Stimulated activated CD4-positive, alpha-beta T cell treated with anti-CD3 and anti-CD28 coated beads, TNF-alpha, amount 100 ng/mL, for 4 hours (primary cell): ENCODE data around the gene CELA1.

ENCODE experiments used
- DNase-seq, 3 experiments: peaks; one replicate each; pipeline ENCODE4 v3.0.0-alpha.2; 2020; ENCODE audit warnings: low read depth in 3 of 3

Gene CELA1

DNA sequence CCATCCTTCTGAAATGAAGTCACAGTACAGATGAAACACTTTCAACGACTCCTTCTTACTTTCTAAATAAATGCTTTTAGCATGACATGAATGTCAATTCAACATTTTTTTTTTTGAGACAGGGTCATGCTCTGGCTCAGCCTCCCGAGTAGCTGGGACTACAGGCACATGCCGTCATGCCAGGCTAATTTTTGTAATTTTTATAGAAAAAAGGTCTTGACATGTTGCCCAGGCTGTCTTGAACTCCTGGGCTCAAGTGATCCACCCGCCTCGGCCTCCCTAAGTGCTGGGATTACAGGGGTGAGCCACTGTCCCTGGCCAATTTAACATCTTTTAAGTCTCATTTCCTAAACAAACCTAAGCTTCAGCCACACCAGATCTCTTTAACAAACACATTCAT, 28.4 kb upstream of the CELA1 start:
- DNase-seq, result no peak

DNA sequence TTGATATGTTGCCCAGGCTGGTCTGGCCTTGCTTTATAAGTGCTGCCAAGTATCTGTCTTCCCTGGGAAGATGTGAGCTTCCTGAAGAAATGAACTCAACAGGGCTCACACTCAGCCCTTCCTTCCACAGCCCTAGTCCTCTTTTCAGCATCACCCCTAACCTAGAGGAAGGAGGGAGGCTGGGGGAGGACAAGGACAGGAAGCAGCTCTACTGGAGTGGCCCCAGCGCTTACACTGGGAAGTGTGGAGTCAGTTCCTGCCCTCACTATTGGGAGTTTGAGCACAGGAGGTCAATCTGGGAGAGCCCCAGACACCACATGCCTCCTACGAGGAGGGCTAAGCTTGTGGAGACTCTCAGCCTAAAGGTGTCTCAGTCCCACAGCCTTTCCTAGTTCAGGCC, 27.9 kb upstream of the CELA1 start:
- DNase-seq, result no peak

DNA sequence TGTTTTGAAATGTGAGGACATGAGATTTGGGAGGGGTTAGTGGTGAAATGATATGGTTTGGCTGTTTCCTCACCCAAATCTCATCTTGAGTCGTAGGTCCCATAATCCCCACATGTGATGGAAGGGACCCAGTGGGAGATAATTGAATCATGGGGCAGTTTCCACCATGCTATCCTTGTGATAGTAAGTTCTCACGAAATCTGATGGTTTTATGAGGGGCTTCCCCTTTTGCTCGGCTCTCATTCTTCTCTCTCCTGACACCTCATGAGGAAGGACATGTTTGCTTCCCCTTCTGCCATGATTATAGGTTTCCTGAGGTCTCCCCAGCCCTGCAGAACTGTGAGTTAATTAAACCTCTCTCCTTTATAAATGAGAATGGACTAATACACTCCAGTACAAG, 26.7 kb upstream of the CELA1 start:
- no peak for DNase-seq

DNA sequence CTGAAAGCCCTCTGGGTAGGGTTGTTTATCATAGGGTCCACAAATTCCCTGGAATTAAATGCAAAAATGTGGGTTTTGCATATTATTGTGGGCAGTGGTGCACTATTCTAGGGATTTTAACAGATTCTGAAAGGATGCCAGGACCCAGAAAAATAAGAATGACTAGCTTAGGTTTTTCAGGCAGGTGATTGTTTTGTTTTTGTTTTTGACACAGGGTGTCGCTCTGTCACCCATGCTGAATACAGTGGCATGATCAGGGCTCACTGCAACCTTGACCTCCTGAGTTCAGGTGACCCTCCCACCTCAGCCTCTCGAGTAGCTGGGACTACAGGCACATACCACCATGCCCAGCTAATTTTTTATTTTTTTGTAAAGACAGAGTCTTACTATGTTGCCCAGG, 25.5 kb upstream of the CELA1 start:
- DNase-seq, result no peak

DNA sequence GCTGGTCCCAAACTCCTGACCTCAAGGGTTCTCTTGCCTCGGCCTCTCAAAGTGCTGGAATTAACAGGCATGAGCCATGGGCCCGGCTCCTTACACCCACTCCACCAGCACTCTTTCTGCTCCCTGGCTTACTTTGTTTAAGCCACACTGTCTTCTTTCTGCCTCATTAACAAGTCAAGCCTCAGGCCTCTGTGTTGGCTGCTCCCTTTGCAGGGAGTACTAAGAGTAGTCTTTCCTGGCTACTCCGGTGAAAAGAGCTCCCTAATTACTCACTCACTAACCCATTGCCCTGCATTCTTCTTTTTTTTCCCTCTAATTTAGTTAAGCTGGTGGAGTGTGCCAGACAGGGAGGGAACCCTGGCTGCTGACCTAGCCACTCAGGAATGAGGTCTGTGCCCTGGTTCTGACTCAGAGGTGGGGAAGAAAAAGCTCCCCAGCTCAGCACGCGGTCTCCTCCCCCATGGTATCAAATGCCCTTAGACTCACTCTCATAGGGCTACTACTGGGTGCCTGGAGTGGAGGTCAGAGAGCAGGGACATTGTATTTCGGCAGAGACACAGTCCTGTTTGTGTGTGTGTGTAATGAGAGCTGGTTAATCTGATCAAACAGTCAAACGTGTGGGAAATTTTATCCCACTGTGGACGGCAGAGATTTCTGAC, 24.9 kb upstream of the CELA1 start:
- DNase-seq, result no peak

DNA sequence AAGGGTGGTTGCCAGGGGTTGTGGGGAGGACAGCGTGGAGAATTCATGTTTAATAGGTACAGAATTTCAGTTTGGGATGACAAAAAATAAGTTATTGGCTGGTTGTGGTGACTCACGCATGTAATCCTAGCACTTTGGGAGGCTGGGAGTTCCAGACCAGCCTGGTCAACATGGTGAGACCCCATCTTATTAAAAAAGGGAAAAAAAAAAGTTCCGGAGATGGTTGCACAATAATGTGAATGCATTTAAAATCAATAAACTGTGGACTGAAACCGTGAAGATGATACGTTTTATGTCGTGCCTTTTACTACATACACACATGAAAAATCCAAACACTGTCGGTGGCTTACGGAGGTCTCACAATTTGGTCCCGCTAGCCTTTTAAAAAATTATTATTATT, 24.2 kb upstream of the CELA1 start:
- no peak for DNase-seq

DNA sequence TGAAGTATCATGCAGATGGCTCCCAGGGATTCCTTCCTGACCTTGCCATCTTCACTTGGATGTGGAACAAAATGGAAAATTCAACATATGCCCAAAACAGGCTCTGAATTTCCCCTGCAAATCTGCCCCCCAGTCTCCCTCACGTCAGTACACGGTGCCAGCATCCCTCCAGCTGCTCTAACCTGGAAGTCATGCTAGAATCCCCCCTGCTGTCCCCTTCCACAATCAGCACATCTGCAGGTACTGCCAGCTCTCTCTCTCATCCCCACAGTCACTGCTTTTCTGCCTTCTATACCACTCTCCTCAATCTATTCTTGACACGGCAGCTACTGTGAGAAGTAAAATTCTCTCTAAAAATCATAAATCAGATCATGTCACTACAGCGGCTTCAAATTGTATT, 23.1 kb upstream of the CELA1 start:
- no peak for DNase-seq

DNA sequence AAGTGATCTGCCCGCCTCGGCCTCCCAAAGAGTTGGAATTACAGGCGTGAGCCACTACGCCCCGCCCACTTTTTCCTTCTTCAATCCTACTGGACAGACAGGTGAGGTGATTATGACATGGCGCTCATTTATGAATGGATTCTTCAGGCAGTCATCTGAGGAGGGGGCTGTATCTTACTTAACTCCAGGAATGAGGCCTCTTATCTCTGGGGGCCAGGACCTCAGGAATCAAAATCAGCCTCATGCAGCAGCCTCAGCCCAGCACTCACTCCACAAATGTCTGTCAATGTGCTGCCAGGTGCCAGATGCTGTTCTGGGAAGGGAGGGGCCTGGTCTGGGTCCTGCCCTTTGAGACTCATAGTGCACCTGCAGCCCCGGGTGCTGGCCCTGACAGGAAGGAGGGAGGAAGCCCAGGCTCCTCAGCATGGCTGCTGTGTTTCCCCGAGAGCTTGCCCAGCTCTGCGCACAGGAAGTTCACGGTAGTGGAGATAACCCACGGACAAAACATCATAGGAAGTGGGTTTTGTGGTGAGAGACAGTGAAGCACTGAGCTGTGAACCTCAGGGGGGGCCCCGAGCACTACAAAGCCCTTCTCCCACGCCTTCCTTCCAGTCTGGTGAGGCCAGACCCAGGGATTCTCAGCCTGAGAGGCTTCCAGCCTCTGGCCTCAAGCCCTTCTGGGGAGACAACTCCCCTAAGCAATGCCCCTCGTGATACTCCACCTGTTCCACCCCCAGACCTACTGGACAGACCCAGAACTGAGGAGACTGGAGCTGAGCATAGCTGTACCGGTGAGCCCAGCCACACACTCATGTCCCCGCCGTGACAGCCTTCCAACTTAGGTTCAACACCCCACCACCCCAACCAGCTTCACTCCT, 22.4 kb upstream of the CELA1 start:
- DNase-seq, result peak; percentile 56 to 72 (median 70)

DNA sequence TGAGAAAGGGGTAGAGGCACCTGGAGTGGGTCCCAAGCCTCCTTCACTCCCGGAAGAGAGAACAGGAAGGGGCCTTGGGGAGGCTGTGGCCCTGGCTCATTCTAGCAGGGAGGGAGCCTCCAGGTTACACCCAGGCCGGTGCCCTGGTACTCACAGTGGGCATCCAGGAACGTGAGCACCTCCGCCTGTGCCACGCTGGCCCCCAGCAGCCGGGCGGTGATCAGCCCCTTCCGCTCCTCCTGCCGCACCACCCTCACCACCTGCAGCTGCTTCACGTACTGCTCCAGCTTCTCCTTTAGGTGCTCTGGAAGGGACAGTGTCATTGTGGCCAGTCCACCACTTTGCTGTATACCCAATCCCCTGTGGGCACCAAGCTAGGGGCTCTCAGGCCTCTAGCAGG, 18.8 kb upstream of the CELA1 start:
- no peak for DNase-seq

DNA sequence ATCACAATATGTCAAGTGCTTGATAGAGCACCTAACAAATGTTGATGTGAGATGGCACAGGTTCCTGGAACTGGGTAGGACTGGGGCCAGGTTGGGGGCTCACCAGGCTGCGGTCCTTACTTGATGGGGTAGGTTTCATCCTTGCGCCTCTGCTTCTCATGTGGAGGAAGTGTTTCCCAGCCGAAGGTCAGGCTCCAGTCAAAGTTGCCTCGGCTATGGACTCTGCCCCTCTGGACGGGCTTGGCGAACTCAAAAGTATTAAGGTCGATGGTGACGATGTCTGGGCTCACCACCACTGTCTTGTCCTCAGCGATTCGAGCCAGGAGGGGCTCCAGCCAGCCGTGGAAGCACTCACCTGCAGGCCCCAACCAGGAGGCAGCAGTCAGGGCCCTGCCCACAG, 17.5 kb upstream of the CELA1 start:
- no peak for DNase-seq

DNA sequence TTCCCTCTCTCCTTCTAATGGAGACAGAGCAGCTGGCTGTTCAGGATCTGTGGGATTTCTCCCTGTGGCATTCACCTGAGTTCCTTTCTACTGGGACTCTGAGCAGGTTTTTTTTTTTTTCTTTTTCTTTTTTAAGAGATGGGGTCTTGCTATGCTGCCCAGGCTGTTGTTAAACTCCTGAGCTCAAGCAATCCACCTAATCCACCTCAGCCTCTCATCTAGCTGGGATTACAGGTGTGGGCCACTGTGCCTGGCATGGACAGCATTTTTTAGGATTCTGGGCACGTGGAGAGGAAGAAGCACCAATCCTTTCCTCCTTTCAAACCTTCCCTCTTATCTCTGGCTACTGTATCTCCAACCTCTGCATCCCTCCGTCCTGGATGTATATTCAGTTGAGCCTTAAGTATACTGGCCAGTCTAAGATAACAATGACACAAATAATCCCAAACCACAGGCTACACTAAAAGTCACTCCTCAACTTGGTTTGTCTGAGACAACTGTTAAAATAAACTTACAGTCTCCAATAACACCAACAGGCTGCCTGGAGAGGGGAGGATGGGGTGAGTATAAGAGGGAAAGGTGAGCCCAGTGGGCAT, 16.4 kb upstream of the CELA1 start:
- no peak for DNase-seq

DNA sequence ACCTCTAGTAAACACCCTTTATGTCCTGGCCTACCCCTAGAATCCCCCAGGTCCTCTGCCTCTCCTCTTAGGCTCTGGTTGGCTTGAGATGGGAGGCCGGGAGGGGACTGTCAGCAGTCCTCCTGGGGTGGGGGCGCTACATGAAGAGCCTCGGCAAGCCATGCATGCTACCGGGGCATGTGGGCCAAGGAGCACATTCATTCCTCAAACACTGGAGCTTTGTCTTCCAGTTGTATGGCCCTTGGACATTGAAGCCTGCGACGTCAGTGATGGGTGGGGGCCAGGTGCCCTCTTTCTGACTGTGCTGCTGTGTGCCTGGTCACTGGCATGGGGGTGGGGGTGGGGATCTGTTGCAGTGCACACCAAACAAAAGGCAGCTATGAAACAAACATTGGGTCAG, 15.8 kb upstream of the CELA1 start:
- DNase-seq, result no peak

DNA sequence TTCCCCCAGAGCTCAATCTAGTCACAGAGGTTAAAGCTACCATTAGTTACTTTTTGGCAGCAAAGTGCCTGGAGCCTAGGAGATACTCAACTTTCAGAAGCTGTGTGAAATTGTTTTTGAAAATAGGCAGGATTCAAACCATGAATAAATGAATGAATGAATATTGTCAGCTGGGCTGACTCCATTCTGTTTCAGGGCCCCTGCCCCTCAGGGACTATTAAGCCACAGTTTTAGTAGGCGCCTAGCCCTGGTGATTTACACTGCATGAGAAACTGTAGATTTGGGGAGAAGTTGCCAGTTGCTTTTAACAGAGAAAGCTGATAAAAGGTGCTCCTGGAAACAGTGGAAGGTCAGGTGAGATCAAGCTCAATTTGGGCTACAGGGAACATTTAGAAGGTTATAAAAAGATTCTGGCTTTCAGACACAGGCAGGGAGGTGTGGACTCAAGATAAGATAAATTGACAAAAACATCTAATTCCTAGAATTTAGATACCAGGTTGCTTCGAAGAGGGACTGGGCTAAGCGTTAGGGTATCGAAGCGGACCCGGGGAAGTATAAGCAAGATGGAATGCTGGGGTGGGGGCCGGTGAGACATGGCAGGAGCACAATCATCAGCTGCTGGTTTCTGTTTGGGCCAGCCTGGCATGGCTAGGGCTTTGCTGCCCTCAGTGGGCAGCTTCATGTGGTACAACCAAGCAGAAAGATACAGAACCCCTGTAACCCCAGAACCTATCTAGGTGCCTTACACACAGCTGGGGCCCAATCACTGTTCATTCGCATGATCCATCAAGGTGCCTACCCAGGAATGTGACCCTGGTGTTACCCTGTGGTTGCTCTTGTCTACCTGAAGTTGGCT, 14.9 kb upstream of the CELA1 start:
- DNase-seq, result no peak

DNA sequence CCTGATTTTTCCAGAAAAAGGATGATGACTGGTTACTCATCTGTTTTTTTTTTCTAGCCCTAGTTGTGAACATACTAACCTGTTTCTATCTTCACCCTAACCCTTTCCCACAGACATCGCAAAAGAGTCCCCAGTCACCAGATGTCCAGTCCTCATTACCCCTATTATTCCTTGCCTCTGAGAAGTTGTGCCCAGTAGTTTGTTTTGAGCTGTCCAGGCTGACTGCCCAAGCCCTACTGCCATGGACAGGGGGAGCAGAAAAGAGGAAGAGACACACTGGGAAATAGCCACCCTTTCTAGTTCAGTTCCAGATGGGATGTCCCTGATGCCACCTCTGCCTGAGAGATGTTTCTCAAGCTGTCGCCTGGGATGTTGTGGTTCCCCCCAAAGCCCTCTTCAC, 13.8 kb upstream of the CELA1 start:
- DNase-seq, result no peak

DNA sequence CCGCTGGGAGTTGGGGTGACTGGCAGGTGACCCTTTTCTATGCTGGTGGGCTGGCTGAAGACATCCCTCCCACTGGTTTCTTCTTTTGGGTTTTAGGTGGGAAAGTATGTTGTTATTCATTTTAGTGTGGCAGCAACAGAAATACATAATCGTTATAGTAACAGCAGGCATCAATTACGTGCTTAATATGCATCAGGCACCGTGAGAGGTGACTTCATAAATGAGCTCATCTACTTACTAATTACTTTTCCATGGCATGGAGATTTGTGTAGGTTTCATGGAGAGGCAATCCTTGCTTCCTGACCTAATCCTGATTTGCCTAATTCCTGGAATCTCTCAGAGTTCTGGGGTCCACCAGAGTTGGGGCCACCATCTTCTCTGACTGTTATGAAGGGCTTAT, 13.4 kb upstream of the CELA1 start:
- DNase-seq, result no peak

DNA sequence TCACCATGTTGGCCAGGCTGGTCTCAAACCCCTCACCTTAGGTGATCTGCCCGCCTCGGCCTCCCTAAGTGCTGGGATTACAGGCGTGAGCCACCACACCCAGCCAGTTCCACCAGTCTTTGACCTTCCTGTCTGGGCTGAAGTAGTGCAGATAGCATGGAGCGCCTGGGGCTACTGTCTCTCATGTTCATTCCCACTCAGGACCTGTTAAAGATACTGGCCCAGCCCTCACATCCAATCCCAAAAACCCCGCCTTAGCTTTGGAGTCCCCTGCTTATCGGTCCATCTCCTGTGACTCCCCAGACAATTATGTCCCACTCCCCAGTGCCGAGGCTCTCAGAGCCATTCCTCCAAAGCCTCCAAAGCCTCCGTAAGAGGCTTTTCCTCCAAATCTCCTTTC, 12.0 kb upstream of the CELA1 start:
- no peak for DNase-seq

DNA sequence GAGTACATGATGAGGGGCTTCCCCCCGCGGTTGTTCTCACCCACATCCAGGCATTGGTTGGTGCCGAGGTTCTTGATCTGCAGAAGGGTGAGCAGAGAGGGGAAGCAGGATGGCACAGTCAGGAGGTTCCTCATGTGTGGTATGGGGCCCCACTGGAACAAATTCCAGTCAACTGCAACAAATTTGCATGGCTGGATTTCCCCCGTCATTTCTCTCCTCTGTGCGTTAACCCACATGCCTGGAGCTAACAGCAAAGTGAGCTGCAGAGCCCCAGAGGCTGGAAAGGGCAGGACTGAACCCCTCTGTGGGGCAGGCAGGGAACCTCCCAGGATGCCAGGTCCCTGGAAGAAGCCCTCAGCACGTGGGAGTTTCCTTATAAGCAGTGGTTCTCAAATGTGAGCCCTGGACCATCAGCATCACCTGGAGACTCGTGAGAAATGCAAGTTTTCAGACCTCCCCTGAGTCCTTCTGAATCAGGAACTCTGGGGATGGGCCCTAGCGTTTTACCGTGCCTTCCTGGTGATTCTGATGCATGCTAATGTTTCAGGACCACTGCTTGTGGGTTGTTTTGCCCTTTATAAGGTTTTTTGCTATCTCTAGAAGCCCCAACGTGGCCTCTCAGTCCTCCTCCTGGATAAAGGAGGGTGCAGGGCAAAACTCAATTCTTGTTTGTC, 11.0 kb upstream of the CELA1 start:
- DNase-seq, result no peak

DNA sequence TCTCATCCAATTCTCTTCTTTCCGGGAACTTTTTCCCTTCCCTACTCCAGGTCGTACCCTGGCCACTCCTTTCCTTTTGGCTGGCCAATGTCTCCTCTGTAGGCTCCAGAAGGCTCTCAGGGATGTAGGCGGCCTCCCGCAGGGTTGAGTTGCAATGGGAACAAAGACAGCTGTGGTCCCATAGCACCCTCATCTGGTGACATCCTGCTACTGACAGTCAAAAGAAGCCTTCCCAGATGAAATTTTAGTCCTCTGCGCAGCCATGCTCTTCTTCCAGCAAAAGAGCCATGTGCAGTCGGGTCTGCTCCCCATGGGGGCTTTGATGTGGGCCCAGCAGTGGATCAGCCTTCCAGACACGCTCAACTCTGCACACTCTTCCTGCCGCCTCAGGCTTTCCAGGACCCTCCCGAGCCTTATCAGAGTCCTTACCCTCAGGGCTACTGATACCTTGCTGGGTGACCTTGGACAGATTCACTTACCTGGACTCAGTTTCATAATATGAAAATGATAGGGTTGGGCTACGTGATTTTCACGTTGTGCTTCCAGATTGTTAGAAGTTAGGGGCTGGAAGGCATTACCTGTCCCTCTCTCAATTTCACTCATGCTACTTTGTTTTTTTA, 5.5 kb upstream of the CELA1 start:
- DNase-seq, result peak in 1 of 3 experiments; percentile 10

DNA sequence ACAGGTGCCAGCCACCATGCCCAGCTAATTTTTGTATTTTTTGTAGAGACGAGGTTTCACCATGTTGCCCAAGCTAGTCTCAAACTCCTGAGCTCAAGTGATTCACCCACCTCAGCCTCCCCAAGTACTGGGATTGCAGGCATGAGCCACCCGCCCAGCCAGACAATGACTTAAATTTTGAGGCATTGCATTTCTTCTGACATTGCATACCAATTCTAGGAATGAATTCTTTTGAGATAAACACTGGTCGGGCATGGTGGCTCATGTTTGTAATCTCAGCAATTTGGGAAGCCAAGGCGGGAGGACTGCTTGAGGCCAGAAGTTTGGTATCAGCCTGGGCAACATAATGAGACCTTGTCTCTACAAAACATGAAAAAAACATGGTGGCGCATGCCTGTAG, 2.5 kb upstream of the CELA1 start:
- DNase-seq, result no peak

DNA sequence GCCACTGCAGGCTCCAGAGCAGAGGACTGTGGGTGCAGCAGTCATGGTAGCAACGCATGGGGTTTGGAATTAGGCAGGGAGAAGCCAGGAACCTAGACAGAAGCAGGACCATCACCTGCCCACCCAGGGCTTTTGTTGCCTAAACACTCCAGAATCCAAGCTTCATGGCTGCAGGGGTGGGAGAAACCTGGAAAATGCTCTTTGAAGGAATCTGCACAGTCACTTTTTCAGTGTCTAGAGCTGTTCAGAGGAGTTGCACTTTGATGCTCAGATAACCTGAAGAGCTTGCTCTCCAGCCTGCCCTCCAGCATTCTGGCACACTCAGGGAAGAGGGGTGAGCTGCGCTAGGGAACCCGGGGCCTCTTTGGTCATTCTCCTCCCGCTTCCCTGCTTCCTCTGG, 1.6 kb upstream of the CELA1 start:
- no peak for DNase-seq

DNA sequence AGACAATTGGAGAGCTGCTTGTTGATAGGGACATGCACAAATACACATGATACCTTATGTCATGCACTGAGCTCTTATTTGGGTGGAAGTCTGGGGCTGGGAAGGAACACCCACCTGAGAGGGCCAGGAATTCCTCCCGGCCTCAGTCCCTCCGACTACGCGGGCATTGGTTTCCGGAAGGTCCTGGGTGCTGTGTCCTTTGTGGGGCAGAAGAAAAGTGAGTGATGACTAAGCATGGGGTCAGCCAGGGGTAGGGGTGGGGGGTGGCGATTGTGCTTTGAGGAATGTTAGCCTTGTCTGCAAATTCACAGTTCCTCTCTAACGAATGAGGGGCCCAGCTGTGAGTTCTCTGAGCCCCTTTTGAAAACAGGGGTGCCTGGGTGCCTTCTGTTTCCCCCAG, 798 bp downstream of the CELA1 start:
- DNase-seq, result no peak
